ENCODE measurements around the gene ARHGAP26. TPM values are rescaled to one million over a fixed set of nuclear protein-coding genes. Genes with fewer than 3 reads are reported as not detected.

Gene ARHGAP26
- total RNA-seq, 1 donor from 2014 or later: 75.0 TPM

- no peak for DNase-seq (ENCODE audit: low spot score)
These were observed 443.2 kb downstream of the ARHGAP26 start for GRCh38 chr5:143213231-143213850.

GRCh38 chr5:143213851-143214363 lies 443.7 kb downstream of the ARHGAP26 start:
- DNase-seq (ENCODE audit: low spot score): no peak

- DNase-seq (ENCODE audit: low spot score): no peak
These were observed 444.3 kb downstream of the ARHGAP26 start for GRCh38 chr5:143214458-143214857.

GRCh38 chr5:143214890-143215289 lies 444.7 kb downstream of the ARHGAP26 start:
- no peak for DNase-seq (ENCODE audit: low spot score)

- DNase-seq (ENCODE audit: low spot score): no peak
These were observed 445.5 kb downstream of the ARHGAP26 start for GRCh38 chr5:143215690-143216089.

- DNase-seq (ENCODE audit: low spot score): no peak
These were observed 446.0 kb downstream of the ARHGAP26 start for GRCh38 chr5:143216211-143216610.

- DNase-seq (ENCODE audit: low spot score): no peak
These were observed 447.1 kb downstream of the ARHGAP26 start for GRCh38 chr5:143217065-143217803.

GRCh38 chr5:143217804-143218160 lies 447.6 kb downstream of the ARHGAP26 start:
- DNase-seq (ENCODE audit: low spot score): no peak

GRCh38 chr5:143218517-143219170 lies 448.5 kb downstream of the ARHGAP26 start:
- no peak for DNase-seq (ENCODE audit: low spot score)

- DNase-seq (ENCODE audit: low spot score): no peak
These were observed 449.5 kb downstream of the ARHGAP26 start for GRCh38 chr5:143219696-143220095.

GRCh38 chr5:143220748-143221251 lies 450.6 kb downstream of the ARHGAP26 start:
- no peak for DNase-seq (ENCODE audit: low spot score)

GRCh38 chr5:143222287-143223231 lies 452.4 kb downstream of the ARHGAP26 start:
- no peak for DNase-seq (ENCODE audit: low spot score)

- DNase-seq (ENCODE audit: low spot score): no peak
These were observed 454.5 kb downstream of the ARHGAP26 start for GRCh38 chr5:143224672-143225071.

GRCh38 chr5:143225511-143225910 lies 455.3 kb downstream of the ARHGAP26 start:
- DNase-seq (ENCODE audit: low spot score): no peak

GRCh38 chr5:143226361-143226760 lies 456.2 kb downstream of the ARHGAP26 start:
- DNase-seq (ENCODE audit: low spot score): no peak

GRCh38 chr5:143226872-143227271 lies 456.7 kb downstream of the ARHGAP26 start:
- no peak for DNase-seq (ENCODE audit: low spot score)

- peak; percentile 30 for DNase-seq (ENCODE audit: low spot score)
These were observed 457.1 kb downstream of the ARHGAP26 start for GRCh38 chr5:143227301-143227700.

GRCh38 chr5:143228597-143229293 lies 458.6 kb downstream of the ARHGAP26 start:
- DNase-seq (ENCODE audit: low spot score): no peak

GRCh38 chr5:143229426-143229895 lies 459.3 kb downstream of the ARHGAP26 start:
- no peak for DNase-seq (ENCODE audit: low spot score)

Data from mesenteric fat pad (tissue), 1 donor.